NCI-H1092 treated with DMSO at 0.1 percent for 48 hours (cell line): ENCODE data around the gene CALN1.

Experiments
- DNase-seq: peaks from one replicate; lab custom pipeline; 2025; lab: John Stamatoyannopoulos, UW

The CALN1 gene

DNA sequence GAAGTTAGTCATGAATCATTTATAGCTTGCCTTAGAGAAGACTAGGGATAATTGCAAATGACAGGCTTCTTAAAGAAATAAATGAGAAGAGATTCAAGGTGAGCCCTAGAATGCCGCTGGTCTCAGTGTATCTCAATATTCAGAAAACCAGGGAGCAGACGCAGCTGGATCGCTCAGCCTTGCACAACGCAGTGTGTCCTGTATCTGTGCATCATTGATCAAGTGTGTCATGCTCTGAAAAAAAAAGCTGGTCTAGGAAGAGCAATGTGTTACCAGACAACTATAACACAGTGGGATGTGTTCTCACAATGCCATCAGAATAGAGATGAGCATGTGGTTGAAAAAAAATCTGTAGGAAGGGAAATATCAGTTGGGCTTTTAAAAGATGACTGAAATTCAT is 230.1 kb downstream of the CALN1 start:
- no peak for DNase-seq

GRCh38 chr7:72176875-72177274 is 235.3 kb downstream of the CALN1 start:
- DNase-seq: no peak

GRCh38 chr7:72170475-72170874 is 241.7 kb downstream of the CALN1 start:
- DNase-seq: no peak

- DNase-seq: no peak
Measured at GRCh38 chr7:72163271-72163670, 248.9 kb downstream of the CALN1 start.

DNA sequence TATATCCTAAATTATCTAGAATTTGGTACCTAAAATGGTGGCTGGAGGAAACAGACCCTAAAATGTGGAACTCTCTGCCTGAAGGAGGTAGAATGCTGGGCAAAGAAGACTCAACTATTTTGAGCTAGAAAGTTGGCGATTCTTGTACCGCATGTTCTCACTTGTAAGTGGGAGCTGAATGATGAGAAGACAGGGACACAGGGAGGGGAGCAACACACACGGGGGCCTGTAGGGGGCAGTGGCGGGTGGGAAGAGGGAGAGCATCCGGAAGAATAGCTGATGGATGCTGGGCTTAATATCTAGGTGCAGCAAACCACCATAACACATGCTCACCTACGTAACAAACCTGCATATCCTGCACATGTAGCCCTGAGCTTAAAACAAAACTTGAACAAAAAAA is 250.6 kb downstream of the CALN1 start:
- no peak for DNase-seq

GRCh38 chr7:72159911-72160310 is 252.2 kb downstream of the CALN1 start:
- no peak for DNase-seq

GRCh38 chr7:72156671-72157070 is 255.5 kb downstream of the CALN1 start:
- DNase-seq: no peak

- DNase-seq: no peak
Measured at GRCh38 chr7:72153132-72153512, 259.0 kb downstream of the CALN1 start.

- DNase-seq: no peak
Measured at GRCh38 chr7:72152161-72153131, 259.7 kb downstream of the CALN1 start.

DNA sequence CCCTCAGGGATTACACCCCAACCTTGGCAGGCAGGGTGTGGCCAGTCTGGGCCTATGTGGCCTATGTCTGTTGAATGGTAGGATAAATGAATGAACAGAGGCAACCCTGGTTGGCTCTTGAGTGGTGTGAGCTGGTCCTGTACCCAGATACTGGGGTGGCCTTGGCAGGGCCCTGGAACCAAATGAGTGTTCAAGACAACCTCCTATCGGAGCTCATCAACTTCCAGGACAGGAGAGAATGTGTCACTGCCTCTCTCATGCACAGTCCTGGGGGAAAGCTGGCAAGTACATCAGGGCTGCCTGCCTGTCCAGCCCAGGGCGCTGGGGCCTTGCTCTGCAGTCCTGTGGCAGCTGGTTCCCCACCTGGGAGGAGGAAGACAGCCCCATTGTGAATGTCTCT is 271.6 kb downstream of the CALN1 start:
- no peak for DNase-seq

- DNase-seq: no peak
Measured at GRCh38 chr7:72127136-72127535, 285.0 kb downstream of the CALN1 start.

GRCh38 chr7:72123913-72124312 is 288.2 kb downstream of the CALN1 start:
- DNase-seq: no peak

DNA sequence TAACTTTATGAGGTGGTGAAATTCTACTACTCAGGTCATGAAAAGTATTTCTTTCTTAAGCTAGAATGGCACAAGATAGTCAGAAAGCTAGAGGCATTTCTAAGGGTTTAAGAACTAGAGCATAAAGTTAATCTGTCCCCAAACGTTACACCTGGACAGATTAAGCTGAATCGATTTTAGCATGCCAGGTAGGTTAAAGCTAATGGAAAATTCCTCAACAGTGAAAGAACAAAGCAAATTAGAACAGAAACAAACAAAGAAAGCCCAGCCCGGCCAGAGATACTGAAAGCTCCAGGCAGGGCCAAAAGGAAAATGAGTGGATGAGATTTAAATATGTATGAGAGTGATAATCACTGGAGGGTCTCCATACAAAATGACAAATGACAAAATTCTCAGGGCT is 293.8 kb downstream of the CALN1 start:
- no peak for DNase-seq

GRCh38 chr7:72114129-72114528 is 298.0 kb downstream of the CALN1 start:
- DNase-seq: no peak

- no peak for DNase-seq
Measured at GRCh38 chr7:72112992-72113391, 299.1 kb downstream of the CALN1 start.

GRCh38 chr7:72112530-72112929 is 299.6 kb downstream of the CALN1 start:
- no peak for DNase-seq

DNA sequence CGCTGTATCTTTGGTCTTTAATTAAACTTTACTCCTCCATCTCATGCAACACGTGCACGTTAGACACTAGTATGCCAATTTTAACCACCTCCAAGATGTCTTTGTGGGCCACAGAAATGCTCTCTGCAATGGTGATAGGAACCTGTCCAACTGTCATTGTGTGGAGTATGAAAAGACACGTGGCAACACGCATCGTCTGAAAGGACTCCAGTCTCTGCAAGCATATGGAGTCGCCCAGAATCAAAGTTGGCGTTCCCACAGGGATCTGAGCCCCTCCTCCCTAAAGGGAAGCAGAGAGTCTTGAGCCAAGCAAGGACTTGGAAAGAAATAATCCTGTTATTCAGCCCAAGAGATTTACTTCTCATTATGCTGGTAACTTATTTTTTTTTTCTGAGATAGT is 301.1 kb downstream of the CALN1 start:
- no peak for DNase-seq

- no peak for DNase-seq
Measured at GRCh38 chr7:72109566-72109965, 302.6 kb downstream of the CALN1 start.

DNA sequence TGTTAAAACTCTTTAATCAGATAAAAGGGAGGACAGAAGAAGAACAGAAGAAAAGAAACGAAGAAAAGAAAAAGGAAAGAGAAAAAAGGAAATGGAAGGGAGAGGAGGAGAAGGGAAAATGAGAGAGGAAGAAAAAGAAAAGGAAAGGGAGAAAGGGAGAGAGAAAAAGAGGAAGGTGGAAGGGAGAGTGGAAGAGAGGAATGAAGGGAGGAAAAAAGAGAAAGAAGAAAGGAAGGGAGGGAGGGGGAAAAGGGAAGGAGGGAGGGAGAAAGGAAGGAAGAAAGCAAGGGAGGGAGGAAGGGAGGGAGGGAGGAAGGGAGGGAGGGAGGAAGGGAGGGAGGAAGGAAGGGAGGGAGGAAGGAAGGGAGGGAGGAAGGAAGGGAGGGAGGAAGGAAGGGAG is 305.7 kb downstream of the CALN1 start:
- DNase-seq: no peak

DNA sequence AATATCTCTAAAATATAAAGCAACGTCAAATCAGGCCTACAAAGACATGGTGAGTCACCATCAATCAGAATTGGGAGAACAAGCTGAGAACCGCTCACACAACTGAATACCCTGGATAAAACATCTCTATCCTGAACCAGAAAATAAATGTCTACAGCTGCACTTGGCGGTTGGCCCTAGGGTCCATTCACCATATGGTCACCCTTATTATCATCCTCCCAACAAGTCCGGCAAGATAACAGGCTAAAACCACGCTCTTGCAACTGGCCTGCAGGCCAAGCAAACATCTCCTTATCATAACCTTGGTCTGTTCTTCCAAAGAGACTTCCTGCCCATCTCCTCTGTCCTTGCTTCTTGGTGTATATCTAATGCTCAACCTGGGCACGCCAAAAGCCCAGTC is 310.7 kb downstream of the CALN1 start:
- no peak for DNase-seq

DNA sequence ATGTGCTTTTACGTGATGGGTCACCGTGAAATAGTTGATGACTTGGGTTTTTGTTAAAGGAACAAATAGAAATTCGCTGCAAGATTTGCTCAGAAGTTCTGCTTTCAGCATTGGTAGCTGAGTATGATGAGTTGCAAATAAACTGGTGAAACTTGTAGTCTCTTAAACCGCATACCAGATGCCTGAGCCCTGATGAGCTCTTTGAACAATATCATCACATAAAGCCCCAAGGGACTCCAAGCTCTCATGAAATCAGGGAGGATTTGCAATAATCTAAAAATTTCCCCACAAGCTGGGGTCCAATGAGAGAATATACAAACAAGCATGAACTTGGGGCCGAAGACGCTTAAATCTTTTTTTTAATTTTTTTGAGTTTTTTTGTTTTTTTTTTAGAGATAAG is 312.4 kb downstream of the CALN1 start:
- no peak for DNase-seq

DNA sequence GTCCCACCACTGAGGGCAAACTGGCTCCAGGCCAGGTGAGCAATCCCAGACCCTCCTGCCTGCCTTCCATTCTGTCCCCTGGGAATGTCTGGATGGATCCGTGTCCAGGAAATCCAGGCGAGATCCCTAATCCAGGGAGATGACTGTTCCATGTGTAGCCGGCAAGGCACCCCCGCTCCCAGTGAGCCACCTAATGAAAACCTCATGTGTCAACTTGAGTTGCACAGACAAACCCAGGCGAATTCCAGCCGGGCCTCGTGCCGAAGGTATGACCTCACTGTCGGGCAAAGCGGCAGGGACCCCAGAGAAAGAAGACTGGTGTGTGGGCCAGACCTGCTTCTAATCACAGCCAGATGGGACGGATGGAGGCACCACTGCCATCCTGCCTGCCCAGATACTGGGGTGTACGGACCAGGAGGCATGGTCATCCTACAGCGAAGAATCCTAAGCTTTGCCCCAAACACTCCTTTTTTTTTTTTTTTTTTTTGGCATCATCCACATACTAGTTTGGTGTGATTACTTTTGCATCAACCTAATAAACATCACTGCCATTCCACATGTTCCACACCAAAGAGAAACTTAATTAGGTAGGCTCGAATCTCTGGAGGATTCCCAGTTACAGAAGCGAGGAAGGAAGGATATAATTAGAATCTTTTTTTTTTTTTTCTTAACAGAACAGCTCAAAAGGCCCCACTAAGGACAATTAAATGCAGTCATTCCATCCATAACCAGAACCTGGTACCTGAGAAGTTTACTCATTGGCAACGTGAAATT is 313.1 kb downstream of the CALN1 start:
- DNase-seq: no peak

- DNase-seq: no peak
Measured at GRCh38 chr7:72097226-72097625, 314.9 kb downstream of the CALN1 start.
